CD4-positive, alpha-beta T cell treated with Interleukin-21 for 1 hour (primary cell): ENCODE measurements around the gene NLE1.

ENCODE experiments used
- DNase-seq: peaks from one replicate; pipeline ENCODE4 v3.0.0-alpha.2; 2020

The NLE1 gene

GRCh38 chr17:35084987-35085386 lies 57.1 kb downstream of the NLE1 start:
- DNase-seq: no peak

GRCh38 chr17:35083071-35083470 lies 59.0 kb downstream of the NLE1 start:
- DNase-seq: no peak

GRCh38 chr17:35082073-35082657 lies 59.9 kb downstream of the NLE1 start:
- DNase-seq: peak; percentile 41

GRCh38 chr17:35081638-35082037 lies 60.5 kb downstream of the NLE1 start:
- DNase-seq: no peak

GRCh38 chr17:35080536-35080935 lies 61.6 kb downstream of the NLE1 start:
- DNase-seq: no peak

GRCh38 chr17:35079547-35080423 lies 62.3 kb downstream of the NLE1 start:
- DNase-seq: no peak
